ENCODE data around the gene CD300A. TPM values are rescaled to one million over a fixed set of nuclear protein-coding genes. Genes with fewer than 3 reads are reported as not detected.
"Not testable (repeated sequence)": the region's sequence is repeated elsewhere in the genome, so short reads cannot be mapped to it uniquely, and the experiment has no call there.

CD300A gene
- total RNA-seq, 1 experiment from 2014 or later, result not detected

DNA sequence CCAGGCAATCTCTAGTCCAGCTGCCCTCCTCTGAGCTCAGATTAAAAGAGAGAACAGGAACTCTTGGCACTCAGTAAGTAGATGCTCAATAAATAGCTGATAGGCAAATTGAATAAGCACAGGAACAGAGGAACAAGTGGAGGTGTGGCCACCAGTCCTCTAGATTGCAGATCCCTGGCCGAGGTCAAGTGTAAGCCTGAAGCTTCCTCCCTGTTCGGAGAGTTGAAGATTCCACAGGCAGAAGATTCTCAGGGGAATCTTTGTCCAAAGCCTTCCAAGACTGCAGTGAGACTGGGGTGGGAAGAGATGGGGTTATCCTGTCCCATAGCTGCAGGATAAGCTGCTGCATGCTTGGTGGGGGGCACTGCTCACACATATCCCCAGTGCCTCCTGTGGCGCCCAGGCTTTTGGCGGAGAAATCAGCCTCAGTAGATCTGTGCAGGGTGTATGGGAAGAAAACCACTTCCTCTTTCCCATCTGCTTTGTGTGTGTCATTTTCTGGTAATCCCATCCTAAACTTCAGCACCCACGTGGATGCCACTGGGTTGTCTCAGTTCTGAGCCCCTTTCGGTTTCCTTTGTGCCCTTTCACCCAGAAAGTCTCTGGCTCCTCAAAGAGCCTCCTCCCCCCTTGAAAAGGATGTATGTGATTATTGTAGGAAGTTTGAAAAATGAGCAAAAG lies 12.1 kb downstream of the CD300A start:
- DNase-seq (ENCODE audit: low read depth), result peak; percentile 36

- DNase-seq (ENCODE audit: low read depth), result no peak
These were observed 13.9 kb downstream of the CD300A start for GRCh38 chr17:74480290-74480689.

DNA sequence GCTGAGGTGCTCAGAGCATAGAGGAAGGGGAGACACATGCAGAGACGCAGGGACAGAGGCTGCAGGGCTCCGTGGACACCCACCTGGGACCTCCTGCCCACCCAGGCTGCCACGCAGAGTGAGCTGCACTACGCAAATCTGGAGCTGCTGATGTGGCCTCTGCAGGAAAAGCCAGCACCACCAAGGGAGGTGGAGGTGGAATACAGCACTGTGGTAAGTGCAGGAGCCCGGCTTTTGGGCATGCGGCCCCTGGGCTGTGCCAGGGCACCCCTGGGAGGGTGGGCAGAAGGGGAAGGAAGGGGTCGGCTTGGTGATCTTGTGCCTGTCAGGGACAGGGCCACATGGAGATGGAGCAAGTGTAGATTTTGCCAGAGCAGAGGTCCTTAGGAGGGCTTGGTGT lies 15.2 kb downstream of the CD300A start:
- DNase-seq (ENCODE audit: low read depth), result no peak

DNA sequence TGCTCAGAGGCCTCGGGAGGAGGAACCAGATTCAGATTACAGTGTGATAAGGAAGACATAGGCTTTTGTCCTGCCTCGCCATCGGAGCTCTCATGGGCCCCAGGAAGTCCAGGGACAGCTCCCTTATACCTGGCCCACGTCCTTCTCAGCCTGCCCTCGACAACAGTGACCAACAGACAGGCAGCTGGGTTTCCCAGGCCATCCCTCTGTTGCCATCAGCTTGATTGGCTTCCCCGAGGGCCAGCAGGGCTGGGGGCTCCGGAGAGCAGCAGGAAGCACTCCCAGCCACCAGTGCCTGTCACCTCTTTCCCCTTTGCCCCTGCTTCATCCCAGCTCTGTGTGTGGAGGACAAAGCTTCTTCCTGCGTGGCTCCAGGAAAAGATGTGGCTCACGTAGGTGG lies 17.6 kb downstream of the CD300A start:
- DNase-seq (ENCODE audit: low read depth), result no peak

DNA sequence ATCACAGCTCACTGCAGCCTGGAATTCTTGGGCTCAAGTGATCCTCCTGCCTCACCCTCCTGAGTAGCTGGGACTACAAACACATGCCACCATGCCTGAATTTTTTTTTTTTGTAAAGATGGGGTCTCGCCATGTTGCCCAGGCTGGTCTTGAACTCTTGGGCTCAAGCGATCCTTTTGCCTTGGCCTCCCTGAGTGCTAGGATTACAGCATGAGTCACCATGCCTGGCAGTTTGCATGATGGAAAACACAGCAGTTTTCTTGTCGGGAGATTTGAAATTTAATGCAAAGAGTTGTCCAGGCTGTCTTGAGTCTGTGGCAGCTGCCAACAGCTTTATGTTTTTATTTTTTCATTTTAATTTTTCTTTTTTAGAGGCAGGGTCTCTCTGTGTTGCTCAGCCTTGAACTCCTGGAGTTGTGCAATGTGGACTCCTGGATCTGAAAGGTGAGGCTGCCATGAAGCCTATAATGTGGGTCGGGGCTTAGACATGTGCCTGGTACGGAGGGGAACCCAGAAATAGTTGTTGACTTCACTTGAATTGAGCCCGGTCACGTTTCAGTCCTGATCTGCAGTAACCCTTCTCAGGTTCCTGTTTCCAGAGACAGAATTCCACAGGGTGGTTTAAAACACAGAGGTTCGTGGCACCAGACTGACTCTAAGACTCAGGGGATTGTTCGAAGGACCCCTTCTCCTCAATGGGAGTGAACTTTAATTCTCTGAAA lies 18.7 kb downstream of the CD300A start:
- peak; percentile 12 for DNase-seq (ENCODE audit: low read depth)

- DNase-seq (ENCODE audit: low read depth), result no peak
These were observed 19.4 kb downstream of the CD300A start for GRCh38 chr17:74485841-74486240.

GRCh38 chr17:74488276-74488675 lies 21.8 kb downstream of the CD300A start:
- not testable (repeated sequence) for DNase-seq (ENCODE audit: low read depth)

- no peak for DNase-seq (ENCODE audit: low read depth)
These were observed 24.3 kb downstream of the CD300A start for GRCh38 chr17:74490716-74491115.

- no peak for DNase-seq (ENCODE audit: low read depth)
These were observed 25.2 kb downstream of the CD300A start for GRCh38 chr17:74491626-74492025.

GRCh38 chr17:74493331-74493833 lies 26.9 kb downstream of the CD300A start:
- peak; percentile 63 for DNase-seq (ENCODE audit: low read depth)

DNA sequence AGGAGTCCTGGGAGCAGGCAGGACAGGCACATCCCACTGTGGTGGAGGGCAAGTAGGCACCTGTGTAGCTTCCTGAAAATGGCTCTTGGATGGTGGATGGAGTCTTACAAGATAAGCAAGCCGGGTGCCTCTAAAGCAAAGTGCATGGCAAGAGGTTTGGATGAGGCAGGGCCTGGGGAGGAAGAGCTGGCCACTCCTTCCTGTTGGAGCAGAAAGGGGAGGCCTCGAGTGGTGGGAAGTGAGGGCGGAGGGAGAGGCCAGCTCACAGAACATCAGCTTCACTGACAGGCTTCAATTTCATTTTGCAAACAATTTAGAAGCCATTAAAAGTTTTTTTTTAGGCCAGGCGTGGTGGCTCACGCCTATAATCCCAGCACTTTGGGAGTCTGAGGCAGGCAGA lies 31.0 kb downstream of the CD300A start:
- DNase-seq (ENCODE audit: low read depth), result no peak

- no peak for DNase-seq (ENCODE audit: low read depth)
These were observed 33.6 kb downstream of the CD300A start for GRCh38 chr17:74499992-74500391.

DNA sequence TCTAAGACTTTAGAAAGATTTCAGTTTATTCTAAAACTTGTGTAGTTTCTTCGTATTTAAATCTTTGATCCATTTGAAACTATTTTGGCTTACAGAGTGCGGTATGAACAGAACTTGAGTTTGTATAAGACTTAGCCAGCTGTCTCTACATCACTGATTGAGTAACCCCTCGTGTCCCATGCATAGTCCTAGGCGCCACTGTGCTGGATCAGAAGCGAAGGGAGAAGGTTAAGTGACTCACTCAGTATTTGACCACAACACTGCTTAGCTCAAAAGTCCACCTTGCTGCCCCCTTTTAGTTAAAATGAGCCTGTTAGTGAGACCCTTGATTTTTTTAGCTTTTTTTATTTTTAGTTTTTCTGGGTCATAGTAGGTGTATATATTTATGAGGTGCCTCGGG lies 36.4 kb downstream of the CD300A start:
- peak; percentile 13 for DNase-seq (ENCODE audit: low read depth)

DNA sequence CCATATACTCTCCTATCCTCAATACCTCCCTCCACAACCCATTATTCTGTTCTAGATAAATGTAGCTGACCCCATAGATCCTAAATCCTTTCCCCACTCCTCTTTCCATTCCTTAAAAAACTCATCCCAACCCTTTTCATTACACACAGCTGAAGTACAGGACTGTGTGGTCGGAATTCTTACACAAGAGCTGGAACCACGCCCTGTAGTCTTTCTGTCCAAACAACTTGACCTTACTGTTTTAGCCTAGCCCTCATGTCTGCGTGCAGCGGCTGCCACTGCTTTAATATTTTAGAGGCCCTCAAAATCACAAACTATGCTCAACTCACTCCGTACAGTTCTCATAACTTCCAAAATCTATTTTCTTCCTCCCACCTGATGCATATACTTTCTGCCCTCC lies 37.5 kb downstream of the CD300A start:
- DNase-seq (ENCODE audit: low read depth), result not testable (repeated sequence)

GRCh38 chr17:74508156-74508555 lies 41.7 kb downstream of the CD300A start:
- DNase-seq (ENCODE audit: low read depth), result no peak

- peak; percentile 92 for DNase-seq (ENCODE audit: low read depth)
These were observed 45.6 kb downstream of the CD300A start for GRCh38 chr17:74512036-74512435.

DNA sequence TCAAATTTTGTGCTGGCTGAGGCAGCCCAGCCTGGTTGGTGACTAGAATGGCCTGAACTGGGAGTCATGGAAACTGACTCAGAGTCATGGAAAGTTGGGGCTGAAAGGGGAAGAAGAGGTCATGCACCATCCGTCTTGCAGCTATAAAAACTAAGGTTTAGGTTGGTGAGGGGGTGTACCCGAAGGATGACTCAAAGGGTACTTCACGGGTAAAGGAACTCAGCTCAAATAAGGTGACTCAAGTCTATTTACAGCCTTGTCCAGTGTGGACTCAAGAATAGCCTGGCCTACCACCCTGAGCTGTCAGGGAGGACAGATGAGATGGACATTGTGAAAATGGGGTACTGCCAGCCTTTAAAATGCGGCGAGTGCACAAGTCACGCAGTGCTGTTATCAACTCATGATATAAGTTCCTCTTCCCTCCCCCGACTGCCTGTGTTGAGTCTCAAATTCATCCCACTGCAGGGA lies 46.2 kb downstream of the CD300A start:
- peak; percentile 97 for DNase-seq (ENCODE audit: low read depth)

DNA sequence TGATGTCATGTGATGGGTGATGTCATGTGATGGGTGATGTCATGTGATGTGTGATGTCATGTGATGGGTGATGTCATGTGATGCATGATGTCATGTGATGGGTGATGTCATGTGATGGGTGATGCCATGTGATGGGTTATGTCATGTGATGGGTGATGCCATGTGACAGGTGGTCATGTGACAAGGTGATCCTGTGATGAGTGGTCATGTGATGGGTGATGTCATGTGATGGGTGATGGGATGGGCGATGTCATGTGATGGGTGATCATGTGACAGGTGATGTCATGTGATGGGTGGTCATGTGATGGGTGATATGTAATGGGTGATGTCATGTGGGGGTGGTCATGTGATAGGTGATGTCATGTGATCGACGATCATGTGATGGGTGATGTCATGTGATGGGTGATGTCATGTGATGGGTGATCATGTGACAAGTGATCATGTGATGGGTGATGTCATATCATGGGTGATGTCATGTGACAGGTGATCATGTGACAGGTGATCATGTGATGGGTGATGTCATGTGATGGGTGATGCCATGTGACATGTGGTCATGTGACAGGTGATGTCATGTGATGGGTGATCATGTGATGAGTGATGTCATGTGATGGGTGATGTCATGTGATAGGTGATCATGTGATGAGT lies 47.7 kb downstream of the CD300A start:
- DNase-seq (ENCODE audit: low read depth), result peak; percentile 57

- DNase-seq (ENCODE audit: low read depth), result no peak
These were observed 48.3 kb downstream of the CD300A start for GRCh38 chr17:74514632-74515334.

DNA sequence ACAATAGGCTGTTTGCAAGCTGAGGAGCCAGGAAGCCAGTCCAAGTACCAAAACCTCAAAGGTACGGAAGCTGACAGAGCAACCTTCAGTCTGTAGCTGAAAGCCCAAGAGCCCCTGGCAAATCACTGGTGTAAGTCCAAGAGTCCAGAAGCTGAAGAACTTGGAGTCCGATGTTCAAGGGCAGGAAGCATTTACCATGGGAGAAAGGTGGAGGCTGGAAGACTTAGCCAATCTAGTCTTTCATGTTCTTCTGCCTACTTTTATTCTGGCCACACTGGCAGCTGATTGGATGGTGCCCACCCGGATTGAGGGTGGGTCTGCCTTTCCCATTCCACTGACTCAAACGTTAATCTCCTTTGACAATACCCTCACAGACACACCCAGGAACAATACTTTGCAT lies 49.5 kb downstream of the CD300A start:
- DNase-seq (ENCODE audit: low read depth), result no peak

DNA sequence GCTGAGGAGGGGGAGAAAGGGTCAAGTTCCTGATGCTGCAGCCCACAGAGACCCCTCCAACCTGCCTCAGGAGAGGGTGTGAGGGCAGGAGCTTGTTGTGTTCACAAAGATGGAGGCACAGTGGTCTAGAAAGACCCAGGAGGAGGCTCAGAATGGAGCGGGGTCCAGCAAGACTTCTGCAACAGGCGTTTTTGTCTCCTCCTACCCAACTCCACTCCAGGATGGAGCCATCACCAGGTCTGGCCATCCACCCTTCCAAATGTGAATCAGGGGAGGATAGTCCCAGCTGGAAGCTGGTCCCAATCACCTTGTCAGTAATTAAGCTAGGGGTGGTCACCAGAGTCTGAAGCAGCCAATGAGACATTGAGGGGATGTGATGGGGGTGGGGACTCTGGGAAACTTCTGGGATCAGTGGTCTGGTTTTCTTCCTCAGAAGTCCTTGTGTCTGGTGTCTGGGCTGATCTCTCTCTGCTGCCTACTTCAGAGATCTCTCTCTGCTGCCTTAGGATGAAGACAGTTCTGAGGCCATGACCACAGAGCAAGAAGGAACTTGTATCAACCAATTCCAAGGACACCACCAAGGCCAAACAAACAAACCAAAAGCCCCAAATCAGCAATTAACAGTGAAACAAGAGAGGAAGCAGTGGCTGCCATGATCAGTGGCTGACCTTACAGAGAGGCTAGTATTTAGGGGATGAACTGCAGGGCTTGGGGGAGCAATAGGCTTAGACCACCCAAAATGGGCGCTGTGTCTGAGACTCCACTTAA lies 50.3 kb downstream of the CD300A start:
- DNase-seq (ENCODE audit: low read depth), result no peak

Data from M059J (cell line).